Measurements from ENCODE around the gene CAGE1.
"Not testable (repeated sequence)": the region's sequence is repeated elsewhere in the genome, so short reads cannot be mapped to it uniquely, and the experiment has no call there.

CAGE1 gene

GRCh38 chr6:7316658-7317533 lies 72.6 kb downstream of the CAGE1 start:
- no peak overlapping the region for H3K4me3 ChIP-seq (ENCODE audit: low read length)
- no peak overlapping the region for H3K27ac ChIP-seq (ENCODE audit: low read depth, low read length)
- peaks cover 4% of the 10 kb centered on the region; the same call in 1 of the 2 replicates for H3K4me1 ChIP-seq (ENCODE audit: insufficient read depth, low read length)
- H3K36me3 ChIP-seq (ENCODE audit: insufficient read depth, low read length) = no peaks in the 10 kb centered on the region
- WGBS = 96% methylated on average over 41 of the region's 41 CpGs
- H3K27me3 ChIP-seq (ENCODE audit: insufficient read depth, low read length) = no peaks in the 10 kb centered on the region
- no peaks in the 10 kb centered on the region for H3K9me3 ChIP-seq (ENCODE audit: insufficient read depth, low read depth, low read length)
- no peak overlapping the region for H3K9ac ChIP-seq (ENCODE audit: low read depth, low read length)

GRCh38 chr6:7315948-7316365 lies 73.6 kb downstream of the CAGE1 start:
- no peak overlapping the region for H3K9ac ChIP-seq (ENCODE audit: low read depth, low read length)
- 91% methylated on average over 6 of the region's 6 CpGs for WGBS
- H3K4me1 ChIP-seq (ENCODE audit: insufficient read depth, low read length) = peaks cover 13% of the 10 kb centered on the region
- H3K36me3 ChIP-seq (ENCODE audit: insufficient read depth, low read length) = no peaks in the 10 kb centered on the region
- H3K27ac ChIP-seq (ENCODE audit: low read depth, low read length) = no peak overlapping the region
- no peaks in the 10 kb centered on the region for H3K27me3 ChIP-seq (ENCODE audit: insufficient read depth, low read length)
- no peak overlapping the region for H3K4me3 ChIP-seq (ENCODE audit: low read length)
- no peaks in the 10 kb centered on the region for H3K9me3 ChIP-seq (ENCODE audit: insufficient read depth, low read depth, low read length)

GRCh38 chr6:7315087-7315947 lies 74.2 kb downstream of the CAGE1 start:
- WGBS = 96% methylated on average over 34 of the region's 34 CpGs
- not testable (repeated sequence) for H3K9me3 ChIP-seq (ENCODE audit: insufficient read depth, low read depth, low read length); H3K27me3 ChIP-seq (ENCODE audit: insufficient read depth, low read length); H3K27ac ChIP-seq (ENCODE audit: low read depth, low read length); H3K9ac ChIP-seq (ENCODE audit: low read depth, low read length); H3K4me3 ChIP-seq (ENCODE audit: low read length); H3K36me3 ChIP-seq (ENCODE audit: insufficient read depth, low read length)
- peaks cover 13% of the 10 kb centered on the region for H3K4me1 ChIP-seq (ENCODE audit: insufficient read depth, low read length)

GRCh38 chr6:7314414-7314813 lies 75.1 kb downstream of the CAGE1 start:
- Histone ChIP-seq H3K4me3 (ENCODE audit: low read length) (no peak overlapping the region), H3K9me3 (ENCODE audit: insufficient read depth, low read depth, low read length) (no peaks in the 10 kb centered on the region), H3K4me1 (ENCODE audit: insufficient read depth, low read length) (peaks cover 13% of the 10 kb centered on the region), H3K9ac (ENCODE audit: low read depth, low read length) (no peak overlapping the region), H3K36me3 (ENCODE audit: insufficient read depth, low read length) (peaks cover 9% of the 10 kb centered on the region), H3K27ac (ENCODE audit: low read depth, low read length) (no peak overlapping the region), H3K27me3 (ENCODE audit: insufficient read depth, low read length) (no peaks in the 10 kb centered on the region)
- 96% methylated on average over 7 of the region's 7 CpGs for WGBS

GRCh38 chr6:7313505-7314165 lies 75.9 kb downstream of the CAGE1 start:
- H3K4me3 ChIP-seq (ENCODE audit: low read length) = peak overlapping the region; percentile 94
- H3K36me3 ChIP-seq (ENCODE audit: insufficient read depth, low read length) = peaks cover 17% of the 10 kb centered on the region
- H3K4me1 ChIP-seq (ENCODE audit: insufficient read depth, low read length) = peaks cover 13% of the 10 kb centered on the region
- H3K9me3 ChIP-seq (ENCODE audit: insufficient read depth, low read depth, low read length) = no peaks in the 10 kb centered on the region
- peak overlapping the region; percentile 72; the same call in 1 of the 2 replicates for H3K27ac ChIP-seq (ENCODE audit: low read depth, low read length)
- WGBS = 86% methylated on average over 15 of the region's 15 CpGs
- H3K9ac ChIP-seq (ENCODE audit: low read depth, low read length) = peak overlapping the region; percentile 78
- no peaks in the 10 kb centered on the region for H3K27me3 ChIP-seq (ENCODE audit: insufficient read depth, low read length)

- no peaks in the 10 kb centered on the region for H3K9me3 ChIP-seq (ENCODE audit: insufficient read depth, low read depth, low read length)
- H3K27me3 ChIP-seq (ENCODE audit: insufficient read depth, low read length) = no peaks in the 10 kb centered on the region
- H3K9ac ChIP-seq (ENCODE audit: low read depth, low read length) = peak within 1 kb of the TSS; percentile 93
- H3K36me3 ChIP-seq (ENCODE audit: insufficient read depth, low read length) = peaks cover 25% of the 10 kb centered on the region
- peak within 1 kb of the TSS; percentile 94 for H3K4me3 ChIP-seq (ENCODE audit: low read length)
- peaks cover 13% of the 10 kb centered on the region for H3K4me1 ChIP-seq (ENCODE audit: insufficient read depth, low read length)
- peak within 1 kb of the TSS; percentile 89 for H3K27ac ChIP-seq (ENCODE audit: low read depth, low read length)
- under 1% methylated on average over 83 of the region's 83 CpGs for WGBS
Observed at GRCh38 chr6:7312616-7313504, 76.7 kb downstream of the CAGE1 start, which contains the start of gene SSR1. Gene SSR1, minus strand, starts transcription at chr6:7313199. Its CDS starts 79 bp downstream, at chr6:7313120.

- Histone ChIP-seq H3K36me3 (ENCODE audit: insufficient read depth, low read length) (peaks cover 33% of the 10 kb centered on the region), H3K4me1 (ENCODE audit: insufficient read depth, low read length) (peaks cover 13% of the 10 kb centered on the region), H3K4me3 (ENCODE audit: low read length) (peak overlapping the region; percentile 94), H3K9me3 (ENCODE audit: insufficient read depth, low read depth, low read length) (no peaks in the 10 kb centered on the region), H3K9ac (ENCODE audit: low read depth, low read length) (peak overlapping the region; percentile 93), H3K27me3 (ENCODE audit: insufficient read depth, low read length) (no peaks in the 10 kb centered on the region), H3K27ac (ENCODE audit: low read depth, low read length) (peak overlapping the region; percentile 89)
- WGBS = 5% methylated on average over 13 of the region's 17 CpGs
Observed at GRCh38 chr6:7311917-7312615, 77.5 kb downstream of the CAGE1 start.

GRCh38 chr6:7311176-7311575 lies 78.4 kb downstream of the CAGE1 start:
- peaks cover 37% of the 10 kb centered on the region for H3K36me3 ChIP-seq (ENCODE audit: insufficient read depth, low read length)
- H3K4me3 ChIP-seq (ENCODE audit: low read length) = peak overlapping the region; percentile 94
- H3K4me1 ChIP-seq (ENCODE audit: insufficient read depth, low read length) = peaks cover 13% of the 10 kb centered on the region
- H3K27ac ChIP-seq (ENCODE audit: low read depth, low read length) = no peak overlapping the region
- WGBS = 86% methylated on average over 1 of the region's 1 CpG
- H3K9ac ChIP-seq (ENCODE audit: low read depth, low read length) = peak overlapping the region; percentile 93; the same call in 1 of the 2 replicates
- H3K9me3 ChIP-seq (ENCODE audit: insufficient read depth, low read depth, low read length) = no peaks in the 10 kb centered on the region
- H3K27me3 ChIP-seq (ENCODE audit: insufficient read depth, low read length) = no peaks in the 10 kb centered on the region

- H3K4me1 ChIP-seq (ENCODE audit: insufficient read depth, low read length) = peaks cover 13% of the 10 kb centered on the region
- H3K9me3 ChIP-seq (ENCODE audit: insufficient read depth, low read depth, low read length) = no peaks in the 10 kb centered on the region
- H3K4me3 ChIP-seq (ENCODE audit: low read length) = no peak overlapping the region
- H3K27me3 ChIP-seq (ENCODE audit: insufficient read depth, low read length) = no peaks in the 10 kb centered on the region
- H3K27ac ChIP-seq (ENCODE audit: low read depth, low read length) = no peak overlapping the region
- H3K36me3 ChIP-seq (ENCODE audit: insufficient read depth, low read length) = peaks cover 56% of the 10 kb centered on the region
- no peak overlapping the region for H3K9ac ChIP-seq (ENCODE audit: low read depth, low read length)
- 96% methylated on average over 5 of the region's 5 CpGs for WGBS
Observed at GRCh38 chr6:7309050-7309449, 80.5 kb downstream of the CAGE1 start.

GRCh38 chr6:7307533-7307932 lies 82.0 kb downstream of the CAGE1 start:
- 97% methylated on average over 5 of the region's 5 CpGs for WGBS
- Histone ChIP-seq H3K36me3 (ENCODE audit: insufficient read depth, low read length) (peaks cover 72% of the 10 kb centered on the region), H3K27ac (ENCODE audit: low read depth, low read length) (no peak overlapping the region)

More at GRCh38 chr6:7307533-7307932, 82.0 kb downstream of the CAGE1 start:
- H3K27me3 ChIP-seq (ENCODE audit: insufficient read depth, low read length) = no peaks in the 10 kb centered on the region
- no peaks in the 10 kb centered on the region for H3K9me3 ChIP-seq (ENCODE audit: insufficient read depth, low read depth, low read length)
- no peak overlapping the region for H3K4me3 ChIP-seq (ENCODE audit: low read length)
- peaks cover 10% of the 10 kb centered on the region for H3K4me1 ChIP-seq (ENCODE audit: insufficient read depth, low read length)
- H3K9ac ChIP-seq (ENCODE audit: low read depth, low read length) = no peak overlapping the region

Data from HUES64 (cell line).